Stomach (tissue), 9 donors: ENCODE data around the gene SLC35A4. TPM values are rescaled to one million over a fixed set of nuclear protein-coding genes. Genes with fewer than 3 reads are reported as not detected.

ENCODE experiments used
- DNase-seq, 2 donors: peaks; one replicate each; pipeline versions ENCODE4 v3.0.0 to v3.0.0-alpha.2; 2013 to 2019
- H3K27ac ChIP-seq, 5 donors: fragments of 200-600 bp in 4 of 5; sonication (generic) in 4 of 5; one replicate each; pipeline ENCODE4 v1.5.1; 2013 to 2019; ENCODE audit warnings: mild to moderate bottlenecking in 1 of 5, moderate library complexity in 1 of 5
- H3K27me3 ChIP-seq, 3 donors: fragments of 200-600 bp; sonication (generic); one replicate each; pipeline ENCODE4 v1.5.1; 2017 to 2019; ENCODE audit warnings: mixed run types in 1 of 3
- H3K36me3 ChIP-seq, 4 donors: fragments of 200-600 bp; sonication (generic); 1 replicate in 3 of 4; 2 replicates in 1 of 4; pipeline ENCODE4 v1.5.1; 2016 to 2019
- H3K4me1 ChIP-seq, 4 donors: fragments of 200-600 bp; sonication (generic); one replicate each; pipeline ENCODE4 v1.5.1; 2016 to 2019
- H3K4me3 ChIP-seq, 4 donors: fragments of 200-600 bp; sonication (generic) in 3 of 4; one replicate each; pipeline ENCODE4 v1.5.1; 2016 to 2019; ENCODE audit warnings: mild to moderate bottlenecking in 1 of 4
- H3K9me3 ChIP-seq, 4 donors: fragments of 200-600 bp; sonication (generic); one replicate each; pipeline ENCODE4 v1.5.1; 2016 to 2019
- EP300 ChIP-seq: sonication (generic); formaldehyde crosslinking; IDR thresholded peaks from one replicate; pipeline ENCODE4 v1.6.1; 2017; ENCODE audit warnings: antibody characterized with exemption
- POLR2A ChIP-seq, 4 donors: fragments of 450-650 bp; IDR thresholded peaks; one replicate each; pipeline ENCODE4 v1.6.1; 2016; ENCODE audit warnings: antibody characterized with exemption in 4 of 4, control low read depth in 2 of 4, mild to moderate bottlenecking in 1 of 4, moderate library complexity in 1 of 4
- POLR2AphosphoS5 ChIP-seq, 3 donors: sonication (generic); formaldehyde crosslinking; IDR thresholded peaks; one replicate each; pipeline ENCODE4 v1.6.1; 2016; ENCODE audit warnings: antibody characterized with exemption in 3 of 3
- WGBS, 5 donors: extraction: QIAGEN DNeasy Blood & Tissue Kit in 3 of 5; methylation state at CpG; one replicate each; pipeline versions ENCODE4 v1.1.5 to v1.1.7; 2013 to 2018; 5-methylcytosine and 5-hydroxymethylcytosine counted together
- intact Hi-C: fragments of 100-400 bp; cut with DNase I; formaldehyde crosslinking; loops from one replicate; pipeline ENCODE4 v1.15.1; 2023; ENCODE audit warnings: low total_unique reads
- polyA plus RNA-seq, 3 donors: library from polyadenylated mRNA; stranded (reverse); fragments of 200-250 nt; gene quantifications; one replicate each; pipeline ENCODE4 v1.2.3, GENCODE V29; 2013
- total RNA-seq, 5 donors: library from RNA; depleted of rRNA; stranded (reverse); fragments of >200 nt; gene quantifications; one replicate each; pipeline versions ENCODE4 v1.1.0 to v1.2.3, GENCODE V29; 2014 to 2016
- TF ChIP-seq, protein P1 (sequence below), 7 experiments: fragments of 450-650 bp in 4 of 7; fragments of 200-600 bp in 3 of 7; sonication (generic) in 3 of 7; IDR thresholded peaks; one replicate each; pipeline ENCODE4 v1.5.1; 2016 to 2019; ENCODE audit warnings: antibody characterized with exemption in 7 of 7, control low read depth in 2 of 7, mild to moderate bottlenecking in 1 of 7
- donor health status: healthy with polysubstance abuse.
- donor health status: Bipolar disorder and iron deficiency.
- donor health status: healthy.

The SLC35A4 gene
- total and polyA plus RNA-seq, 8 donors = 11.4 to 62.0 (median 42.4) TPM

DNA sequence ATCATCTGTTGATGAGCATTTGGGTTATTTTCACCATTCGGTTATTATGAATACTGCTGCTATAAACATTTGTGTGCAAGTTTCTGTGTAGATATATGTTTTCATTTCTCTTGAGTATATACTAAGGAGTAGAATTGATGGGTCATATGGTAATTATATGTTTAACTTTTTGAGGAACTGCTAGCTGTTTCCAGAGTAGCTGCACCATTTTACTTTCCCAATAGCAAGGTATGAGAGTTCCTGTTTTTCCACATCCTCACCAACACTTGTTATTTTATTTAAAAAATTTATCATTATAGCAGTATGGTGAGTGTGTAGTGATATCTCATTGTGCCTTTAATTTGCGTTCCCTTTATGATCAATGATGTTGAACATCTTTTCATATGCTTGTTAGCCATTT is 39.1 kb downstream of the SLC35A4 start:
- H3K27ac ChIP-seq = no peak overlapping the region
- TF ChIP-seq EP300 (no peak), POLR2AphosphoS5 (IDR thresholded peaks at IDR 0.05) (no peak), POLR2A (IDR thresholded peaks at IDR 0.05) (no peak)
- TF ChIP-seq, protein P1, sequence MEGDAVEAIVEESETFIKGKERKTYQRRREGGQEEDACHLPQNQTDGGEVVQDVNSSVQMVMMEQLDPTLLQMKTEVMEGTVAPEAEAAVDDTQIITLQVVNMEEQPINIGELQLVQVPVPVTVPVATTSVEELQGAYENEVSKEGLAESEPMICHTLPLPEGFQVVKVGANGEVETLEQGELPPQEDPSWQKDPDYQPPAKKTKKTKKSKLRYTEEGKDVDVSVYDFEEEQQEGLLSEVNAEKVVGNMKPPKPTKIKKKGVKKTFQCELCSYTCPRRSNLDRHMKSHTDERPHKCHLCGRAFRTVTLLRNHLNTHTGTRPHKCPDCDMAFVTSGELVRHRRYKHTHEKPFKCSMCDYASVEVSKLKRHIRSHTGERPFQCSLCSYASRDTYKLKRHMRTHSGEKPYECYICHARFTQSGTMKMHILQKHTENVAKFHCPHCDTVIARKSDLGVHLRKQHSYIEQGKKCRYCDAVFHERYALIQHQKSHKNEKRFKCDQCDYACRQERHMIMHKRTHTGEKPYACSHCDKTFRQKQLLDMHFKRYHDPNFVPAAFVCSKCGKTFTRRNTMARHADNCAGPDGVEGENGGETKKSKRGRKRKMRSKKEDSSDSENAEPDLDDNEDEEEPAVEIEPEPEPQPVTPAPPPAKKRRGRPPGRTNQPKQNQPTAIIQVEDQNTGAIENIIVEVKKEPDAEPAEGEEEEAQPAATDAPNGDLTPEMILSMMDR (IDR thresholded peaks at IDR 0.05) = no peak
- H3K27me3 ChIP-seq = no peaks in the 10 kb centered on the region
- no peaks in the 10 kb centered on the region for H3K36me3 ChIP-seq
- H3K9me3 ChIP-seq = no peaks in the 10 kb centered on the region
- WGBS, 5 donors = 91 to 97% (median 94%) methylated on average over 2 of the region's 2 CpGs
- H3K4me3 ChIP-seq = no peak overlapping the region
- no peak for DNase-seq
- no peaks in the 10 kb centered on the region for H3K4me1 ChIP-seq
- intact Hi-C loops = no loop called here

DNA sequence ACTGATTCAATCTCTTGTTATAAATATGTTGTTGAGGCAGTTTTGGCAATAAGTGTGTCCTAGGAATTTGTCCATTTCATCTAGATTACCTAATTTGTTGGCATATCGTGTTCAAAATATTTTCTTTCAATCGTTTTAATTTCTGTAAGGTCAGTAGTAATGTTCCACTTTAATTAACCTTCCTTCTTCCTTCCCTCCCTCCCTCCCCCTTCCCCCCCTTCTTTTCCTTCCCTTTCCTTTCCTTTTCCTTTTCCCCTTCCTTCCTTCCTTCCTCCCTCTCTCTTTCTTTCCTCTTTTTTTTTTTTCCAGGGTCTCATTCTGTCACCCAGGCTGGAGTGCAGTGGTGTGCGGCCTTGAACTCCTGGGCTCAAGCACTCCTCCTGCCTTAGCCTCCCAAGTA is 41.3 kb downstream of the SLC35A4 start:
- Histone ChIP-seq H3K36me3 (no peaks in the 10 kb centered on the region), H3K27me3 (no peaks in the 10 kb centered on the region), H3K9me3 (no peaks in the 10 kb centered on the region), H3K4me3 (no peak overlapping the region), H3K27ac (no peak overlapping the region), H3K4me1 (peaks cover 0 to 17% (median 3%) of the 10 kb centered on the region in 4 donors)
- 80 to 88% (median 88%) methylated on average over 3 of the region's 3 CpGs for WGBS, 5 donors
- no peak for DNase-seq
- TF ChIP-seq POLR2A (IDR thresholded peaks at IDR 0.05) = no peak
- TF ChIP-seq POLR2AphosphoS5 (IDR thresholded peaks at IDR 0.05) = no peak
- TF ChIP-seq, protein P1 (IDR thresholded peaks at IDR 0.05) = no peak
- no peak for TF ChIP-seq EP300
- intact Hi-C loops = no loop called here

DNA sequence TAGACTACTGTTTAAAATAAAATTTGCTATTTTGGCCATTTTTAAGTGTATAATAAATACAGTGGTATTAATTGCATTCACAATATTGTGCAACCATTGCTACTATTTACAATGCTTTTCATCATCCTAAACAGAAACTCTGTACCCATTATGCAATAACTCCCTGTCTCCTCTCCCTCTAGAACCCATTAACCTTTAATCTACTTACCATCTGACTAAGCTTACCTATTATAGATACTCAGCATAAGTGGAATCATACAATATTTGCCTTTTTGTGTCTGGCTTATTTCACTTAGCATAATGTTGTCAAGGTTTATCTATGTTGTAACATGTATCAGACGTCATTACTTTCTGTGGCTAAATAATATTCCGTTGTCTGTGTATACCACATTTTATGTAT is 42.4 kb downstream of the SLC35A4 start:
- H3K4me3 ChIP-seq = no peak overlapping the region
- H3K9me3 ChIP-seq = no peaks in the 10 kb centered on the region
- WGBS, 5 donors = 75 to 89% (median 86%) methylated on average over 2 of the region's 2 CpGs
- intact Hi-C loops = no loop called here
- H3K27me3 ChIP-seq = no peaks in the 10 kb centered on the region
- H3K4me1 ChIP-seq = peaks cover 0 to 26% (median 3%) of the 10 kb centered on the region in 4 donors
- H3K36me3 ChIP-seq = no peaks in the 10 kb centered on the region
- H3K27ac ChIP-seq = no peak overlapping the region
- no peak for DNase-seq
- TF ChIP-seq, protein P1 (IDR thresholded peaks at IDR 0.05) = no peak
- TF ChIP-seq EP300 (no peak), POLR2A (IDR thresholded peaks at IDR 0.05) (no peak), POLR2AphosphoS5 (IDR thresholded peaks at IDR 0.05) (no peak)

DNA sequence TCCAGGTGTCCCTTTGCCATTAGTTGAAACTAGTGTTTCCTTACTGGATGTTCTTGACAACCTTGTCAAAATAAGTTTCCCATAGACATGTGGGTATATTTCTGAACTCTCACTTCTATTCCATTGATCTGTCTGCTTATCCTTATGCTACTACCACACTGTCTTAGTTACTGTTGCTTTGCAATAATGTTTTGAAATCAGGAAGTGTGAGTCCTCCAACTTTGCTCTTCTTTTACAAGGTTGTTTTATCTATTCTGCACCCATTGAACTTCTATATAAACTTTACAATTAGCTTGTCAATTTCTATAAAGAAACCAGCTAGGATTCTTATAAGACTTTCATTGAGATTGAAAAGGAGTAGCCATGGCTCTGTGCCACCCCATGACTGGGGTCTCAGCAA is 44.1 kb downstream of the SLC35A4 start:
- H3K4me3 ChIP-seq = no peak overlapping the region
- H3K4me1 ChIP-seq = peaks cover 0 to 26% (median 3%) of the 10 kb centered on the region in 4 donors
- H3K36me3 ChIP-seq = no peaks in the 10 kb centered on the region
- H3K27ac ChIP-seq = peak overlapping the region in 2 of 5 donors; percentile 48 to 57
- H3K27me3 ChIP-seq = no peaks in the 10 kb centered on the region
- TF ChIP-seq EP300 (no peak), POLR2A (IDR thresholded peaks at IDR 0.05) (no peak), POLR2AphosphoS5 (IDR thresholded peaks at IDR 0.05) (no peak)
- TF ChIP-seq, protein P1 (IDR thresholded peaks at IDR 0.05) = no peak
- H3K9me3 ChIP-seq = no peaks in the 10 kb centered on the region
- intact Hi-C loops = no loop called here
- no peak for DNase-seq
